Measurements from ENCODE around the gene FOXB1.
A peak's percentile ranks its signal among the peaks of the same experiment; 100 is the strongest.

- TF ChIP-seq CTCF (conservative IDR thresholded peaks at IDR 0.05; ENCODE audit: low read depth, low read length) (no peak), EZH2 (IDR thresholded peaks at IDR 0.05; ENCODE audit: borderline replicate concordance, low read depth, low read length, poor library complexity, severe bottlenecking) (peak; percentile 34)
Measured at GRCh38 chr15:59996298-59997041, 7.6 kb upstream of the FOXB1 start.
